Psoas muscle (tissue), 8 donors: ENCODE results near the gene MUCL3. TPM values are rescaled to one million over a fixed set of nuclear protein-coding genes. Genes with fewer than 3 reads are reported as not detected.
"Not testable (repeated sequence)": the region's sequence is repeated elsewhere in the genome, so short reads cannot be mapped to it uniquely, and the experiment has no call there.

Source experiments
- ATAC-seq, 4 donors: fragments of 200-7000 bp; cut with Tn5 transposase; one replicate each; pipeline ENCODE4 v1.9.1; 2020; ENCODE audit warnings: moderate library complexity in 3 of 4, mild to moderate bottlenecking in 2 of 4
- DNase-seq, 2 donors: peaks; one replicate each; pipeline ENCODE4 v3.0.0-alpha.2; 2020
- H3K27ac ChIP-seq: fragments of 200-600 bp; one replicate; pipeline ENCODE4 v1.8.0; 2022
- H3K27me3 ChIP-seq, 3 donors: fragments of 200-600 bp in 1 of 3; one replicate each; pipeline versions ENCODE4 v1.6.1 to v1.8.0; 2013 to 2022; ENCODE audit warnings: low read length in 2 of 3, mild to moderate bottlenecking in 2 of 3, moderate library complexity in 1 of 3; ENCODE audit not compliant: insufficient read depth in 3 of 3
- H3K36me3 ChIP-seq, 2 donors: fragments of 200-600 bp in 1 of 2; one replicate each; pipeline versions ENCODE4 v1.6.1 to v1.8.0; 2013 to 2022; ENCODE audit warnings: low read depth in 1 of 2, mild to moderate bottlenecking in 1 of 2, moderate library complexity in 1 of 2; ENCODE audit not compliant: insufficient read depth in 1 of 2
- H3K4me1 ChIP-seq: fragments of 200-600 bp; one replicate; pipeline ENCODE4 v1.8.0; 2022
- H3K4me3 ChIP-seq: fragments of 200-600 bp; one replicate; pipeline ENCODE4 v1.8.0; 2022; ENCODE audit warnings: mild to moderate bottlenecking
- H3K9me3 ChIP-seq: fragments of 200-600 bp; one replicate; pipeline ENCODE4 v1.8.0; 2022
- WGBS, 3 donors: extraction: QIAGEN DNeasy Blood & Tissue Kit; methylation state at CpG; one replicate each; pipeline versions ENCODE4 v1.1.6 to v1.1.7; 2013; 5-methylcytosine and 5-hydroxymethylcytosine counted together
- intact Hi-C, 2 donors: fragments of 100-400 bp; cut with DNase I; formaldehyde crosslinking; loops; one replicate each; pipeline versions ENCODE4 v1.11.0 to v1.14.2; 2022
- polyA plus RNA-seq, 3 donors: library from polyadenylated mRNA; stranded (reverse); fragments of 200-250 nt; gene quantifications; one replicate each; pipeline ENCODE4 v1.2.3, GENCODE V29; 2013
- total RNA-seq, 4 donors: library from RNA; stranded (reverse); fragmentation: NEBNext Ultra II Directional in 2 of 4; extraction: Animal tissue kit (Norgen Biotek cat#: 25700) in 2 of 4; gene quantifications; one replicate each; pipeline versions ENCODE4 v1.2.1 to v1.2.4, GENCODE V29; 2021 to 2023
- TF ChIP-seq, protein P1 (sequence below): fragments of 200-600 bp; IDR thresholded peaks from one replicate; pipeline ENCODE4 v1.8.0; 2022; ENCODE audit warnings: antibody characterized with exemption
- donor health status: healthy with polysubstance abuse.
- donor health status: DM: no; HTN: no; CAD: no; lungs with moderate emphysema.
- donor health status: Bipolar disorder and iron deficiency.
- donor health status: healthy.
- donor health status: DM: yes; HTN: yes; CAD: no.
- donor health status: DM: no; HTN: no; CAD: no.
- donor health status: DM: no; HTN: no; CAD: no.
- donor health status: DM: yes; HTN: yes; CAD: no.

The MUCL3 gene
- total and polyA plus RNA-seq, 7 donors: not detected

DNA sequence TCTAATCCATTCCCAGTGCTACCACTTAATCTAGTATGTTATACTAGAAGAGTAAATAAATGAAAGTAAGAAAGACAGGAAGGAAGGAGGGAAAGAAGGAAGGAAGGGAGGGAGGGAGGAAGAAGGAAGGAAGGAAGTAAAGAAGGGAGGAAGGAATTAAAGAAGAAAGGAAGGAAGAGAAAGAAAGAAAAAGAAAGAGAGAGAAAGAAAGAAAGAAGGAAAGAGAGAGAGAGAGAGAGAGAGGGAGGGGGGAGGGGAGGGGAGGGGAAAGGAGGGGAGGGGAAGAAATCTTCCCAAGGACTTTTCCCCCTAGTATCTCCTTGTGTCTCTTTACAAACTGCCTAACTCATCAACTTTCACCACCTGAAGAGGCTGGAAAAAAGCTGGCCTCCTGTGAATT is 21.9 kb downstream of the MUCL3 start:
- no peak overlapping the region for H3K27ac ChIP-seq
- no peak for ATAC-seq
- no peak overlapping the region for H3K4me3 ChIP-seq
- intact Hi-C loops: no loop called here
- TF ChIP-seq, protein P1, sequence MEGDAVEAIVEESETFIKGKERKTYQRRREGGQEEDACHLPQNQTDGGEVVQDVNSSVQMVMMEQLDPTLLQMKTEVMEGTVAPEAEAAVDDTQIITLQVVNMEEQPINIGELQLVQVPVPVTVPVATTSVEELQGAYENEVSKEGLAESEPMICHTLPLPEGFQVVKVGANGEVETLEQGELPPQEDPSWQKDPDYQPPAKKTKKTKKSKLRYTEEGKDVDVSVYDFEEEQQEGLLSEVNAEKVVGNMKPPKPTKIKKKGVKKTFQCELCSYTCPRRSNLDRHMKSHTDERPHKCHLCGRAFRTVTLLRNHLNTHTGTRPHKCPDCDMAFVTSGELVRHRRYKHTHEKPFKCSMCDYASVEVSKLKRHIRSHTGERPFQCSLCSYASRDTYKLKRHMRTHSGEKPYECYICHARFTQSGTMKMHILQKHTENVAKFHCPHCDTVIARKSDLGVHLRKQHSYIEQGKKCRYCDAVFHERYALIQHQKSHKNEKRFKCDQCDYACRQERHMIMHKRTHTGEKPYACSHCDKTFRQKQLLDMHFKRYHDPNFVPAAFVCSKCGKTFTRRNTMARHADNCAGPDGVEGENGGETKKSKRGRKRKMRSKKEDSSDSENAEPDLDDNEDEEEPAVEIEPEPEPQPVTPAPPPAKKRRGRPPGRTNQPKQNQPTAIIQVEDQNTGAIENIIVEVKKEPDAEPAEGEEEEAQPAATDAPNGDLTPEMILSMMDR: no peak
- no peak for DNase-seq
- H3K27me3 ChIP-seq: peaks cover 0 to 20% (median 0%) of the 10 kb centered on the region in 3 donors
- no peaks in the 10 kb centered on the region for H3K36me3 ChIP-seq
- H3K9me3 ChIP-seq: no peaks in the 10 kb centered on the region
- H3K4me1 ChIP-seq: no peaks in the 10 kb centered on the region

DNA sequence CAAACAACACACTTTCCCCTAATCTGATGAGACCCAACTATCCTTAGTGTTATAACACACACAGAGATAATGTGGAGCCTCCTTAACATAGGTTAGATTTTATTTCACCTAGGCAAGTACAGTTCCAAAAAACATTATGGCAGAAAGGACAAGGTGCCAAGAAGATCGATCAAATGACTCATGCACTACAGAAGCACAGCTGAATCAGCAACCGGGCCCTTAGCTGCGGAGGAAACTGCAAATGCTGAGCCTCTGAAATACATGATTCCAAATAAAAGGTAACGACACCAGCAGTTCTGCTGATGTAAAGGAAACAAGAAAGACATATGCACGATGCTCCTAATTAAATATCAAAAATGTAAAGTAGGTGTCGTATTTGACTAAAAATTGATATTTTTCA is 22.9 kb downstream of the MUCL3 start:
- intact Hi-C loops: no loop called here
- TF ChIP-seq, protein P1: no peak
- Histone ChIP-seq H3K4me1 (no peaks in the 10 kb centered on the region), H3K36me3 (no peaks in the 10 kb centered on the region), H3K4me3 (no peak overlapping the region), H3K27ac (no peak overlapping the region), H3K9me3 (no peaks in the 10 kb centered on the region), H3K27me3 (peaks cover 0 to 13% (median 0%) of the 10 kb centered on the region in 3 donors)
- 77 to 85% (median 81%) methylated on average over 6 of the region's 6 CpGs for WGBS, 3 donors
- DNase-seq (no peak), ATAC-seq (no peak)

DNA sequence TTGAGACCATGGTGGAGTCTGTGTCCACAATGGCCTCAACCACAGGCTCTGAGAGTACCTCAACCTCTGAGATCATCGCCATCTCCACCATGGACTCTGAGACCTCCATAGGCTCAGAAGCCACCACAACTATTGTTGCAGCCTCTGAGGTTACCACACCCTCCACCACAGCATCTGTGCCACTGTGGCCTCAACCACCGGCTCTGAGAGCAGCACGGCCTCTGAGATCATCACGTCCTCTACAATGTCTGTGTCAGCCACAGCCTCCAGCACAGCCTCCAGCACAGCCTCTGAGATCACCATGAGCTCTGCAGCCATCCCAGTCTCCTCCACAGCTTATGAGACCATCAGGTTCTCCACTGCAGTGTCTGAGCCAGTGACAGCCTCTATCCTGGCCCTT is 23.3 kb downstream of the MUCL3 start:
- ATAC-seq (no peak), DNase-seq (no peak)
- intact Hi-C loops: no loop called here
- 81 to 94% (median 91%) methylated on average over 4 of the region's 4 CpGs for WGBS, 3 donors
- TF ChIP-seq, protein P1: no peak
- Histone ChIP-seq H3K4me3 (no peak overlapping the region), H3K4me1 (no peaks in the 10 kb centered on the region), H3K9me3 (no peaks in the 10 kb centered on the region), H3K27me3 (peaks cover 0 to 12% (median 0%) of the 10 kb centered on the region in 3 donors), H3K36me3 (no peaks in the 10 kb centered on the region), H3K27ac (no peak overlapping the region)

DNA sequence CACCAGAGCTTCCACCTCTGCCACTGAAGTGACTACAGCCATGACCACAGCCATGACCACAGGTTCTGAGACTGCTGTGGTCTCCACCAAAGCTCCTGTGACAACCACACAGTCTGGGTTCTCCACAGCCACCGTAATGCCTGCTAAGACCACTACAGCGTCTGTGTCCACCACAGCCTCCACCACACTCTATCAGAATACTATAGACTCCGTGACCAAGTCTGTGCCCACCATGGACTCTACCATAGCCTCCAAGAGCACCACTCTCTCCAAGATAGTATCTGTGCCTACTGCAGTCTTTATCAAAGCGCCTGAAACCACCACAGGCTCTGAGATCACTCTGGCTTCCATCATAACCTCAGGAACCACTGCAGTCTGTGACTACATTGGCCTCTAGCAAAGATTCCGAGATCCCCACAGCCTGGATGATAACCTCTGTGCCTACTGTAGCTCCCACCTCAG is 24.4 kb downstream of the MUCL3 start:
- no peak for ATAC-seq
- H3K4me3 ChIP-seq: no peak overlapping the region
- WGBS, 3 donors: 75 to 85% (median 82%) methylated on average over 5 of the region's 5 CpGs
- H3K4me1 ChIP-seq: no peaks in the 10 kb centered on the region
- no peak for DNase-seq
- H3K27ac ChIP-seq: no peak overlapping the region
- intact Hi-C loops: no loop called here
- H3K36me3 ChIP-seq: no peaks in the 10 kb centered on the region
- TF ChIP-seq, protein P1: no peak
- H3K27me3 ChIP-seq: peaks cover 0 to 12% (median 0%) of the 10 kb centered on the region in 3 donors
- H3K9me3 ChIP-seq: no peaks in the 10 kb centered on the region

DNA sequence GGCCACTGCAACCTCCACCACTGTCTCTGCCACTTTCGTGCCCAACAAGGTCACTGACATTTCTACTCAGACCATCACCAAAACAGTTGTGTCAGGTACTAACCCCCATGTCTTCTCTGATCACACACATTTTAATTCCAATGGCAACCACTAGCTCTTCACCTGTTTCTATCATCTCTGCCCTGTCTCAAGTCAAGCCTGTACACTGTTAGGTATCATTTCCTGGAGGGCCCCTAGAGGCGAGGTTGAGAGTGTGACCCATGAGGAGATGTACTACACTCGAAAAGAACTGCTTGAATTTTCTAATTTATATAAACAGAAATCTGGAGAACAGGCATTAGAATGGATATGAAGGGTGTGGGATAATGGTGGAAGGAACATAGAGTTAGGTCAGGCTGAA is 25.4 kb downstream of the MUCL3 start:
- intact Hi-C loops: no loop called here
- no peak for DNase-seq

DNA sequence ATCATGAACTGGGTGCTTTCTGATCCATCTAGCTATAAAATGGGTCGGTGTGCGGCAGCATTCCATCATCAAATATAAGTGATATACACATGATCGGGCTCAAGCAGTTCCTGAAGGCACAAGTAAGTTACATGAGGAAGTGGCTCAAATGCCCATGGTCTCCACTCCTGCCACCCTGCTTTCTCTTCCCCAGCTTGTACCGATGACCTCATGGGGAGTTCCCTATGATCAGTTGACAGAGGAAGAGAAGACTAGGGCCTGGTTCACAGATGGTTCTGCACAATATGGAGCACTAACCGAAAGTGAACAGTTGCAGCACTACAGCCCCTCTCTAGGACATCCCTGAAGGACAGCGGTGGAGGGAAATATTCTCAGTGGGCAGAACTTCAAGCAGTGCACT is 28.4 kb downstream of the MUCL3 start:
- H3K36me3 ChIP-seq, H3K27ac ChIP-seq, intact Hi-C loops, H3K27me3 ChIP-seq, H3K9me3 ChIP-seq, DNase-seq, H3K4me1 ChIP-seq, ATAC-seq, H3K4me3 ChIP-seq: not testable (repeated sequence)
- WGBS, 3 donors: 91 to 92% (median 91%) methylated on average over 6 of the region's 6 CpGs

More for the DNA sequence above, 25.4 kb downstream of the MUCL3 start:
- ATAC-seq: no peak
- Histone ChIP-seq H3K4me1 (no peaks in the 10 kb centered on the region), H3K27me3 (peaks cover 0 to 12% (median 0%) of the 10 kb centered on the region in 3 donors), H3K27ac (no peak overlapping the region), H3K36me3 (no peaks in the 10 kb centered on the region), H3K4me3 (no peak overlapping the region), H3K9me3 (no peaks in the 10 kb centered on the region)
- WGBS, 3 donors: 58 to 79% (median 72%) methylated on average over 3 of the region's 3 CpGs
- TF ChIP-seq, protein P1: no peak
